HFFc6 (cell line): ENCODE results near the gene CSTF2T. TPM values are rescaled to one million over a fixed set of nuclear protein-coding genes. Genes with fewer than 3 reads are reported as not detected.

Source experiments
- DNase-seq: peaks from one replicate; pipeline ENCODE4 v3.0.0-alpha.2; 2018
- H3K27ac Mint-ChIP-seq: 2 replicates; pipeline ENCODE4 v1.8.0; 2020; ENCODE audit warnings: mild to moderate bottlenecking, mixed read lengths
- H3K27me3 Mint-ChIP-seq: 2 replicates; pipeline ENCODE4 v1.8.0; 2021; ENCODE audit warnings: mild to moderate bottlenecking, moderate library complexity, mixed read lengths; ENCODE audit not compliant: insufficient read depth
- H3K36me3 Mint-ChIP-seq: 2 replicates; pipeline ENCODE4 v1.8.0; 2021; ENCODE audit warnings: low read depth, mixed read lengths
- H3K4me1 Mint-ChIP-seq: 2 replicates; pipeline ENCODE4 v1.8.0; 2020; ENCODE audit warnings: low read depth, mixed read lengths
- H3K4me3 Mint-ChIP-seq: 2 replicates; pipeline ENCODE4 v1.8.0; 2020; ENCODE audit warnings: mild to moderate bottlenecking, moderate library complexity, mixed read lengths
- H3K9me3 Mint-ChIP-seq: 2 replicates; pipeline ENCODE4 v1.8.0; 2020; ENCODE audit warnings: mild to moderate bottlenecking, mixed read lengths
- CTCF ChIP-seq: fragments of 200-600 bp; sonication (generic); IDR thresholded peaks from 2 replicates; pipeline ENCODE4 v1.5.0; 2021; ENCODE audit warnings: antibody characterized with exemption, mild to moderate bottlenecking
- total RNA-seq, 6 experiments: library from RNA; stranded (reverse); fragmentation: NEBNext Ultra II Directional; extraction: Animal tissue kit (Norgen Biotek cat#: 25700); gene quantifications; 2 replicates in 1 of 6; 3 replicates in 5 of 6; pipeline ENCODE4 v1.2.3, GENCODE V29; 2021

CSTF2T gene
- total RNA-seq, 6 experiments from 2014 or later = 12.4 to 15.8 (median 15.6) TPM

GRCh38 chr10:51651063-51651462 lies 48.3 kb downstream of the CSTF2T start:
- peak; percentile 4 for DNase-seq

GRCh38 chr10:51649064-51649463 lies 50.3 kb downstream of the CSTF2T start:
- Mint-ChIP-seq H3K4me1 (peaks cover 23% of the 10 kb centered on the region; the same call in 1 of the 2 replicates), H3K27ac (no peak overlapping the region), H3K27me3 (no peaks in the 10 kb centered on the region; the same call in 1 of the 2 replicates), H3K4me3 (peak overlapping the region; percentile 27; the same call in 1 of the 2 replicates), H3K9me3 (no peaks in the 10 kb centered on the region), H3K36me3 (no peaks in the 10 kb centered on the region)
- DNase-seq = no peak
- TF ChIP-seq CTCF = no peak

More at GRCh38 chr10:51651063-51651462, 48.3 kb downstream of the CSTF2T start:
- no peak for TF ChIP-seq CTCF
- no peak overlapping the region for H3K4me3 Mint-ChIP-seq
- H3K36me3 Mint-ChIP-seq = no peaks in the 10 kb centered on the region
- no peaks in the 10 kb centered on the region for H3K9me3 Mint-ChIP-seq
- H3K27ac Mint-ChIP-seq = no peak overlapping the region
- peaks cover 23% of the 10 kb centered on the region; the same call in 1 of the 2 replicates for H3K4me1 Mint-ChIP-seq
- no peaks in the 10 kb centered on the region; the same call in 1 of the 2 replicates for H3K27me3 Mint-ChIP-seq
